IPS-11a (cell line): ENCODE measurements around the gene CBLB.
A peak's percentile ranks its signal among the peaks of the same experiment; 100 is the strongest.

Source experiments
- H3K4me3 ChIP-seq: one replicate; pipeline ENCODE4 v1.5.1; 2013; ENCODE audit warnings: low read depth, low read length, control low read depth

CBLB gene

GRCh38 chr3:105647047-105647446, 221.8 kb downstream of the CBLB start:
- H3K4me3 ChIP-seq, result no peak overlapping the region

- no peak overlapping the region for H3K4me3 ChIP-seq
Measured at GRCh38 chr3:105639131-105639530, 229.7 kb downstream of the CBLB start.

GRCh38 chr3:105634708-105635107, 234.1 kb downstream of the CBLB start:
- no peak overlapping the region for H3K4me3 ChIP-seq

- H3K4me3 ChIP-seq, result no peak overlapping the region
Measured at GRCh38 chr3:105629718-105630117, 239.1 kb downstream of the CBLB start.

- no peak overlapping the region for H3K4me3 ChIP-seq
Measured at GRCh38 chr3:105626739-105627138, 242.1 kb downstream of the CBLB start.

- H3K4me3 ChIP-seq, result no peak overlapping the region
Measured at GRCh38 chr3:105622169-105622568, 246.6 kb downstream of the CBLB start.

- H3K4me3 ChIP-seq, result no peak overlapping the region
Measured at GRCh38 chr3:105620236-105620635, 248.6 kb downstream of the CBLB start.

- no peak overlapping the region for H3K4me3 ChIP-seq
Measured at GRCh38 chr3:105619651-105620050, 249.2 kb downstream of the CBLB start.

- no peak overlapping the region for H3K4me3 ChIP-seq
Measured at GRCh38 chr3:105618556-105618955, 250.3 kb downstream of the CBLB start.

GRCh38 chr3:105616374-105617121, 252.3 kb downstream of the CBLB start:
- H3K4me3 ChIP-seq, result no peak overlapping the region

- no peak overlapping the region for H3K4me3 ChIP-seq
Measured at GRCh38 chr3:105615814-105616213, 253.0 kb downstream of the CBLB start.

GRCh38 chr3:105614288-105615030, 254.4 kb downstream of the CBLB start:
- no peak overlapping the region for H3K4me3 ChIP-seq

GRCh38 chr3:105613120-105613519, 255.7 kb downstream of the CBLB start:
- H3K4me3 ChIP-seq, result no peak overlapping the region

- H3K4me3 ChIP-seq, result no peak overlapping the region
Measured at GRCh38 chr3:105611304-105612192, 257.3 kb downstream of the CBLB start.

GRCh38 chr3:105610473-105610872, 258.3 kb downstream of the CBLB start:
- H3K4me3 ChIP-seq, result no peak overlapping the region

GRCh38 chr3:105608623-105609022, 260.2 kb downstream of the CBLB start:
- peak overlapping the region; percentile 30 for H3K4me3 ChIP-seq

- no peak overlapping the region for H3K4me3 ChIP-seq
Measured at GRCh38 chr3:105606016-105606415, 262.8 kb downstream of the CBLB start.
